ENCODE results near the gene DNAH10.
A peak's percentile ranks its signal among the peaks of the same experiment; 100 is the strongest.

DNAH10 gene

DNA sequence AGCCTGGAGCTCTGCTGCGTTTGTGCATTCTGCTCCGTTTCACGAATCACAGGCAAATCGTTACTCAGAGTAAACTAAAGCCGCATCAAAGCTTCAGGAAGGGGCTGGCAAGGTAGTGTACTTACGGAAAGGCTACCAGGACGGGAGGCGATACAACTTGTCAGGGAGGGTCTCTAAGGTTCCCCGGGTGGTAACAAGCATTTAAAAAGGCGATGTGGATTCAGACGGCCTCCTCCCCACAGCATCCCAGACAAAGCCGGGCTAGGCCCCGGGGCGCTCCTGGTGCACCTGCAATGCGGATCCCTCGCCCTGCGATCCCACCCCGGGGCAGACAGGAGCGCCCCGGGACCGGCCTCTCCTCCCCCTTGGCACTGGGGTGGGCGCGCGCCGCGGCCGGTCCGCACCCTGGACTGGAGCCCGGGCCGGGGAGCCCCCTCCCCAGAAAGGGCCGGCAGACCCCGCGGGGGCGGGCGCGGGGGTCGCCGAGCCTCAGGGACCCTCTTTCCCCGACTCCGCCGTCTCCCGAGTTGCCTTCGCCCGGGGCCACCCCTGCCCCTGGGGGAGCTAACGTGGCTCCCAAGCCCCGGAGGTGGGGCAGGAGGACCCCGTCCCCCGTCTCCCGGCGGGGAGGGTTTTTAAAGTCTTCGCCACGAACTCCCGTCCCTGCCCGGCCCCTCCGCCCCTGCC lies 209.8 kb downstream of the DNAH10 start:
- DNase-seq (ENCODE audit: low read depth): peak; percentile 43

DNA sequence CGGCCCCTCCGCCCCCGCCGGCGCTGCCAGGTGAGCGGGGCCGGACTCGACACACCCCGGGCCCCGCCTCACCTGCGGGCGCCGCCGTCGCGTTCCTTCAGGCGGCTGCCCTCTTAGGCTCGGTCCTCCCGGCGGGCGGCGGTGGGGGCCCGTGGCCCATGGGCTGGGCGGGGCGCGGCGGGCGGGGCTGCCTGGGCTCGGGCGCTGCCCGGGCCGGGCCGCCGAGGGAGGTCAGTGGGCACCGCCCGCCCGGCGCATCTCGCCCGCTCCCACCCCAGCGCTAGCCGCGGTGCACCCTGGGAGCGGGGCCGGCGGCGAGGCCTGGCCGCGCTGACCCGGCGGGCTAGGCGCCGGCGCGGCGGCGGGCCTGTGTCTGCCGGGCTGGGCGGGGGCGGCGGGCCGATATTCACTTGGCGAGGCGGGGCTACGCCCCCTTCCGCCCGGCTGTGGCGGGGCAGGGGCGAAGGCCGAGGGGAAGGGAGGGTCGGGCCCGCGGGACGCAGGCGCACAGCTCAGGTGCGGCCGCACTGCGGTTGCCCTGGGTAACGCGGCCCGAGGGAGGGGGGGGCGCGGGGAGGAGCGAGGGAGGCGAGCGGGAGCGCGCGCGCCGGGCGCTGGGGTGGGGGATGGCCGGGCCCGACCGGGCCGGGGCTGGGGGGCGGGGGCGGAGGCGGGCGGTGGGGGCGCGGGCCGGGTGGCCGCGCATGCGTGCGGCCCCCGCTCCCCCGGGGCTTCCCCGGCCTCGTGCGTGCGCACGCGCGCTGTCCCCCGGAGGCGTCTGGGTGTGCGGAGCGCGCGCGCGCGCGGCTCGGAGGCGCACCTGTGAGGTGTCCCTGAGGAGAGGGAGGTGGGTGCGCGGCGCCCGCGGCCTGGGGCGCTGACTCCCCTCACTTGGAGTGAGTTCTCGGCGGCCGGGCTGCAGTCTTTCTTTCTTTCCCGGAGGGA lies 210.6 kb downstream of the DNAH10 start, which contains the start of the genes CCDC92 and ZNF664:
TSS of gene CCDC92 (minus strand) at position 375 of the 945 bp plus-strand sequence. CDS start 28,526 bp downstream, outside the sequence.
TSS of gene ZNF664 (plus strand) at position 759 of the 945 bp plus-strand sequence. CDS start 38,930 bp downstream, outside the sequence.
- DNase-seq (ENCODE audit: low read depth): peak; percentile 79

- no peak for DNase-seq (ENCODE audit: low read depth)
Observed at GRCh38 chr12:123973552-123974341, 211.6 kb downstream of the DNAH10 start.

GRCh38 chr12:123976227-123976826 lies 214.2 kb downstream of the DNAH10 start:
- DNase-seq (ENCODE audit: low read depth): no peak

DNA sequence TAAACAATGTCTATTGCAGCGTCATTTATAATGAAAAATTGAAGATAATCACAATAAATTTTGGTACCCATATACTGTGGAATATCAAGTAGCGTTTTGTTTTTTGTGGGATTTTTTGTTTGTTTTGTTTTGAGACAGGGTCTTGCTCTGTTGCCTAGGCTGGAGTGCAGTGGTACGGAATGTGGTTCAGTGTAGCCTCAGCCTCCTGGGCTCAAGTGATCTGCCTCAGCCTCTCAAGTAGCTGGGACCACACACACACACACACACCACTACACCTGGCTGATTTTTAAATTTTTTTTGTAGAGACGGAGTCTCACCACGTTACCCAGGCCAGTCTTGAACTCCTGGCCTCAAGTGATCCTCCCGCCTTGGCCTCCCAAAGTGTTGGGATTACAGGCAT lies 217.5 kb downstream of the DNAH10 start:
- no peak for DNase-seq (ENCODE audit: low read depth)

- no peak for DNase-seq (ENCODE audit: low read depth)
Observed at GRCh38 chr12:123982269-123982668, 220.2 kb downstream of the DNAH10 start.

- DNase-seq (ENCODE audit: low read depth): peak; percentile 76
Observed at GRCh38 chr12:123983822-123984485, 221.9 kb downstream of the DNAH10 start.

- no peak for DNase-seq (ENCODE audit: low read depth)
Observed at GRCh38 chr12:123984903-123985302, 222.8 kb downstream of the DNAH10 start.

Measured in amniotic epithelial cell (primary cell).